ENCODE results near the gene SDCBP2.

- TF ChIP-seq YY1 (IDR thresholded peaks at IDR 0.05; ENCODE audit: low read depth) (no peak), CTCF (IDR thresholded peaks at IDR 0.05) (no peak), JUND (IDR thresholded peaks at IDR 0.05) (no peak), EP300 (IDR thresholded peaks at IDR 0.05; ENCODE audit: borderline replicate concordance in 1 of 2, low read depth in 1 of 2, low read length in 1 of 2) (no peak), RXRA (IDR thresholded peaks at IDR 0.05; ENCODE audit: borderline replicate concordance, low read depth) (no peak), EZH2phosphoT487 (IDR thresholded peaks at IDR 0.05; ENCODE audit: borderline replicate concordance, low read depth) (no peak), POLR2AphosphoS5 (IDR thresholded peaks at IDR 0.05; ENCODE audit: low read depth, low read length) (no peak), PBX3 (IDR thresholded peaks at IDR 0.05) (no peak), FOSL2 (IDR thresholded peaks at IDR 0.05; ENCODE audit: borderline replicate concordance, low read depth) (no peak), RFX5 (IDR thresholded peaks at IDR 0.05; ENCODE audit: low read length) (no peak)
Observed at GRCh38 chr20:1319462-1319861, 9.5 kb downstream of the SDCBP2 start.
